Measurements from ENCODE around the gene SERPINA3. TPM values are rescaled to one million over a fixed set of nuclear protein-coding genes. Genes with fewer than 3 reads are reported as not detected.

SERPINA3 gene
- total RNA-seq, 1 experiment from 2014 or later, result not detected

DNA sequence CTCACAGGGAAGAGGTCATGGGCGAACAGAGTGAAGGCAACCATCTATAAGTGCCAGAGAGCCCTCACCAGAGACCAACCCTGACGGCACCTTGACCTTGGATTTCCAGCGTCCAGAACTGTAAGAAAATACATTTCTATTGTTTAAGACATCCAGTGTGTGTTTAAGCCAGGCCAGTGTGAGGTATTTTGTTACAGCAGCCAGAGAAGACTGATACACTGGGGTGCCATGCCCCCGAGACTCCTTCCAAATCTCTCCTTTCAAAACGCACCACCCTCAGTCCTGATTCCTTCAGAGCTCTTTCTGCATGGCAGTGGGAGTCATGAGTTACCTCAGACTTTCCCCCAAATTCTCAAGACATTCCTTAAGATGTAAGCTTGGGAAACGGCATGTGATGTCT lies 33.5 kb upstream of the SERPINA3 start:
- Histone ChIP-seq H3K4me3 (no peak overlapping the region), H3K4me1 (no peaks in the 10 kb centered on the region), H3K36me3 (no peaks in the 10 kb centered on the region), H3K9me3 (replicated peaks) (no peaks in the 10 kb centered on the region), H3K27me3 (no peaks in the 10 kb centered on the region), H3K27ac (no peak overlapping the region)
- no peak for DNase-seq

DNA sequence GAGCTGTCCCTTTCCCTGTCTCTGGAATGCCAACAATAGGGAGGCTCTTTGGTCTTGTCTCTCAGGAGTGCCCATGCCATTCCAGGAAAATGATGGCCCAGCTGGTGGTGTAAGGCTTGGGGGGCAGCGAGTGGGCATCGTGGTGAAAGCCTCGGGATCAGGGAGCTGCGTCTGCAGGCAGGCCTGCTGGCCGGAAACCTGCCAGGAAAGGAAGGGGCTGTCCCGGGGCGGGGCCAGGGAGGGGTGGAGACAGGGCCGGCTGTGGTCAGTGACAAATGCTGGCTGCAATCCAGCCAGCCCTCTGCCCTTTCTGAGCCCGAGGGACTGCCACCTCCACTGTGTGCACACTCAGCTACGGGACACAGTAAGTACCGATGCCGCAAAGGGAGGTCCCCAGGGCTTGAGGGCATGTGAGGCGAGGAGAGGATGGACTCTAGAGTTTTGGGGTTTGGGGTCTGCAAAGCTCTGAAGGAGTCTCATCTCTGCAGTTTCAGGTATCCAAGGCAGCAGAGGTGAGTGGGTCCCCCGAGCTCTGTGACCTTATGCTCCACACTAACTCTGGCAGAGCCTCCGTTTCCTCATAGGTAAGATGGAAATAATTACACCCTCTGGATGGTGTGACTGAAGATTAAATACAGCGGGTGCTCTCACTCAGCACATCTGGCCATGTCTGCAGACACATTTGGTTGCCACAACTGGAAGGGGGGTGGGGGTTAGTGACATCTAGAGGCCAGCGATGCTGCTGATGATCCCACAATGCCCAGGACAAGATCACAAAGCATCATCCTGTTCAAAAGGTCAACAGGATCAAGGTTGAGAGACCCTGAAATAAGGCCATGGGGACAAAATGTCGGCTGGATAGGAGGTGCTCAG lies 30.8 kb upstream of the SERPINA3 start, which contains the start of gene SERPINA5:
Gene SERPINA5 (plus strand): TSS at position 300 of the 873 bp plus-strand sequence. CDS start 5,937 bp downstream, outside the sequence.
- peak; percentile 44 to 46 for DNase-seq
- Histone ChIP-seq H3K27me3 (no peaks in the 10 kb centered on the region), H3K4me3 (no peak within 1 kb of the TSS), H3K27ac (no peak within 1 kb of the TSS), H3K9me3 (replicated peaks) (no peaks in the 10 kb centered on the region), H3K4me1 (no peaks in the 10 kb centered on the region), H3K36me3 (no peaks in the 10 kb centered on the region)

DNA sequence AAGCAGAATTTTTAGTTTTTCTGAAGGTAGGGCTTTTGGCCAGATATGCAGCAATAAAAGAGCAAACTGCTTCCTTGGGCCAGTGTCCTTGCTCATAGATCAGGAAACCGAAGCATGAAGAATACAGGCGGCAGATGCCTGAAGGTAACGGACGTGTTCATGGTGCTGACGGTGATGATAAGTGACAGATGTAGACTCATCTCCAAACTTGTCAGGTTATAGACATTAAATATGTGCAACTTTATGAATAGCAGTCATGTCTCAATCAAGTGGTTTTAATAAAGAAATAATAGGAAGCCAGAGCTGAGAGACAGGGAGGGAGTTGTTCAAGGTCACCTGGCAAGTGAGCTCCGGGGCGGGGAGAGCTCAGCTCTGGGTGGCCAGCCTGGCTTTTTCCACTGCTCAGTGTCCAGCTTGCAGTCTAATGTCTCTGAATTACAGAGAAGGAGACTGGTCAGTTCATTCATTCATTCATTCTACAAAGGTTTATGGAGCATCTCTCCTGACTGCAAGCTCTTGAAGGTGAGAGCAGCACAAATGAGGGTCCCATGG lies 29.9 kb upstream of the SERPINA3 start:
- H3K9me3 ChIP-seq (replicated peaks), result no peaks in the 10 kb centered on the region
- H3K4me3 ChIP-seq, result no peak overlapping the region
- no peak overlapping the region for H3K27ac ChIP-seq
- DNase-seq, result no peak
- no peaks in the 10 kb centered on the region for H3K27me3 ChIP-seq
- no peaks in the 10 kb centered on the region for H3K36me3 ChIP-seq
- no peaks in the 10 kb centered on the region for H3K4me1 ChIP-seq

DNA sequence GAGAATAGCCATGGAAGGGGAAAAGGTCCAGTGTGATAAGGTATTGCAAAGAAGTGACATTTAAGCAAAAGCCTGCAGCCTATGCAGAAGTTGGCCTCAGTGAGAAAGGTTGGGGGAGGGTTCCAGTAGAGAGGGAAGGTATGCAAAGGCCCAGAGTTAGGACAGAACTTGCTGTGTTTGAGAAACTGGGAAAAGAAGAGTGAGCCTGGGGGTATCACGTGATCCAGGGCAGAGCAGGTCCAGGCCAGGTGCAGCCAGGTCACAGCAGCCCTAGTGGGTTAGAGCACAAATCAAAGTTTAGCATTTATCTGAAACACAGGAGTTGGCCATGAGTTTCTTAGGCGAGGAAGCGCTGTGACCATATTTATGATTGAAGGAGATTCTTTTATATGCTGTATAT lies 29.3 kb upstream of the SERPINA3 start:
- no peak for DNase-seq
- H3K36me3 ChIP-seq, result no peaks in the 10 kb centered on the region
- no peaks in the 10 kb centered on the region for H3K27me3 ChIP-seq
- H3K4me1 ChIP-seq, result no peaks in the 10 kb centered on the region
- no peak overlapping the region for H3K4me3 ChIP-seq
- no peaks in the 10 kb centered on the region for H3K9me3 ChIP-seq (replicated peaks)
- H3K27ac ChIP-seq, result no peak overlapping the region

DNA sequence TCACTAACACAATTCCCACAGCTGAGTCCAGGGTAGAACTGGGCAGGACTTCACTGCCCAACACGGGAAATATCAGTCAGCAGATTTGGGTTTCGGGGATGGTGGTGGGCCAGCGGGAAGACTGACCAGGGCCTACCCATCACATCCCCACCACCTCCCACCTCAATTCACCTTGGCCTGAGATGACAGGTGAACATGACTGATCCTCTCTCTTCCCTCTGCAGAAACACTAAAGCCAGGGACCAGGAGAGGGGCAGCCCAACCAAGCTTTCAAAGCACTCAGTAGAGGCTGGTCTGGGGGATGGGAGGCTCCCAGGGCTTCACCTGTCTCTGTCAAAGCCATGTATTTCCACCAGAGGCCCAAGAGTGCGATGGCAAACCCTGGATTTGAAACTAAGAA lies 28.6 kb upstream of the SERPINA3 start:
- Histone ChIP-seq H3K36me3 (no peaks in the 10 kb centered on the region), H3K27me3 (no peaks in the 10 kb centered on the region), H3K9me3 (replicated peaks) (no peaks in the 10 kb centered on the region), H3K4me1 (no peaks in the 10 kb centered on the region), H3K27ac (no peak overlapping the region), H3K4me3 (no peak overlapping the region)
- DNase-seq, result no peak

DNA sequence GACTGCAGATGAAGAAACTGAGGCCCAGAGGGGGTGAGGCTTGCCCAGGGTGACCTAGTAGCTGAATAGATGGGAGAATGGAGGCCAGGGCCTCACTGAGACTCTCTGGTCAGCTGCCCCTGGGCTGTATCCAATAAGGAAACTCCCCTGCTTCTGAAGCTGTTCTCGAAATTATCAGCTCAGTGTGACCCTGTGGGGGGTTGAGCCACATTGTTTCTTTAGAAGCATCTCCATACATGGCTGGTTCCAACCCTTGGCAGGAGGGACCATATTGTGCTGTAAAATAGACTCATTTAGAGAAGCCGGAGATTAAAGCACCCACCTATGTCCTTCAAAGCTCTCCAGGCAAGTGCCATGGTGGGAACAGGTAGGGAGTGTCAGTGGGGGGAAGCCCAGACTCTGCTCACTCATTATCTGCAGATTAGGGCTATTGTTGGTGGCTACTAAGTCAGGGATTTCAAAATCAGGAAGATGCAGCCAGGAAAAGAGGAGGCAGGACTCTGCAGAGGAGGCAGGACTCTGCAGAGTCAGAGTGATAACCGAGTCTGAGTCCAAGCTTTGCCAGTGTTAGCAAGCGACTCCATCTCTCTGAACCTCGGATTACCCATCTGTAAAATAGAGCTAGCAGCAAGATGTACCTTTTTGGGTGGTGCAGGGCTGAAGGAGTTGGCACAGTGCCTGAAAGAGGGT lies 27.5 kb upstream of the SERPINA3 start:
- no peak for DNase-seq
- no peak overlapping the region for H3K27ac ChIP-seq

DNA sequence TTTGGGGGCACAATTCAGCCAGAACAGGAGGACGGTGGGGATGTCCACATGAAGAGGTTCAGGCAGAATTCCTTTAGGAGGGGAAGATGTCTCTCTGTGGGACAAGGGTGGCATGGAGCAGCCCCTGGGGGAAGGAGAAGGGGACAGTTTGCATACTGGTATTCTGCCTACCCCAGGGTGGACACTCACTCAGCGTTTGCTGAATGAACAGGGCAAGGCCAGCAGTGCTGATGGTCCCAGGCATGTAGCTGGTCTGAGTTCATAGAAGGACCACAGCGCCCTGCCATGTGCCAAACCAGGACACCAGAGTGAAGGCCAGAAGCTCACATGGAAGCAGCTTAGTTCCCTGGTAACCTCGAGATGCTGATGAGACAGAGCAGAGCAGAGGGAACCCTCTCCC lies 25.6 kb upstream of the SERPINA3 start:
- H3K36me3 ChIP-seq, result no peaks in the 10 kb centered on the region
- no peaks in the 10 kb centered on the region for H3K4me1 ChIP-seq
- no peak overlapping the region for H3K27ac ChIP-seq
- no peaks in the 10 kb centered on the region for H3K9me3 ChIP-seq (replicated peaks)
- no peak overlapping the region for H3K4me3 ChIP-seq
- DNase-seq, result no peak
- no peaks in the 10 kb centered on the region for H3K27me3 ChIP-seq

More for the DNA sequence above, 27.5 kb upstream of the SERPINA3 start:
- Histone ChIP-seq H3K9me3 (replicated peaks) (no peaks in the 10 kb centered on the region), H3K27me3 (no peaks in the 10 kb centered on the region), H3K4me3 (no peak overlapping the region), H3K36me3 (no peaks in the 10 kb centered on the region), H3K4me1 (no peaks in the 10 kb centered on the region)

DNA sequence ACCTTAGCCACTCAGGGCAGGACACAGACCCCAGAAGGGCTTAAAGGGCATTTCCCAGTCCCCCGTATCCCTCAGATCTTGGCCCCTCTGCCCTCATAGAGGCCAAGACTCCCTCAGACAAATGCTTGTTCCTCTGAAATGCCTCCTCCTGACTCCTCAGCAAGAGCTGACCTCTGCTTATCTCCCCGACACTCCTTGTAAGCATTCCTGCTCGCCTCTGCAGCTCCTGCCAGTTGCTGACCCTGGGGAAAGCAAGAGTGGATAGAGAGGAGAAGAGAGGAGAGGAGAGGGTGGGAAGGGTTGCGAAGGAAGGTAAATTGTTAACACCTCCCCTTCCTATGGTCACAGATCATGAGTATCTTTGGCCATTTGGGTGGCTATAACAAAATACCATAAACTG lies 23.9 kb upstream of the SERPINA3 start:
- no peaks in the 10 kb centered on the region for H3K4me1 ChIP-seq
- DNase-seq, result no peak
- no peak overlapping the region for H3K27ac ChIP-seq
- no peaks in the 10 kb centered on the region for H3K9me3 ChIP-seq (replicated peaks)
- no peaks in the 10 kb centered on the region for H3K27me3 ChIP-seq
- no peaks in the 10 kb centered on the region for H3K36me3 ChIP-seq
- H3K4me3 ChIP-seq, result no peak overlapping the region

DNA sequence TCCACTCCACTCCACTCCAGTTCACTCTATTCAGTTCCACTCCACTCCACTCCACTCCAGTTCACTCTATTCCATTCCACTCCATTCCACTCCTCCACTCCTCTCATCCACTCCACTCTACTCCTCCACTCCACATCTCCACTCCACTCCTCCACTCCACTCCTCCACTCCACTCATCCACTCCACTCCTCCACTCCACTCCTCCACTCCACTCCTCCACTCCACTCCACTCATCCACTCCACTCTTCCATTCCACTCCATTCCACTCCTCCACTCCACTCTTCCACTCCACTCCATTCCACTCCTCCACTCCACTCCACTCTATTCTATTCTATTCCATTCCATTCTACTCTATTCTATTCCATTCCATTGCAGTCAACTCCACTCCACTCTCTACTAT lies 21.1 kb upstream of the SERPINA3 start:
- Histone ChIP-seq H3K4me3 (no peak overlapping the region), H3K27ac (no peak overlapping the region), H3K9me3 (replicated peaks) (no peaks in the 10 kb centered on the region), H3K4me1 (no peaks in the 10 kb centered on the region), H3K36me3 (no peaks in the 10 kb centered on the region), H3K27me3 (no peaks in the 10 kb centered on the region)
- DNase-seq, result no peak

DNA sequence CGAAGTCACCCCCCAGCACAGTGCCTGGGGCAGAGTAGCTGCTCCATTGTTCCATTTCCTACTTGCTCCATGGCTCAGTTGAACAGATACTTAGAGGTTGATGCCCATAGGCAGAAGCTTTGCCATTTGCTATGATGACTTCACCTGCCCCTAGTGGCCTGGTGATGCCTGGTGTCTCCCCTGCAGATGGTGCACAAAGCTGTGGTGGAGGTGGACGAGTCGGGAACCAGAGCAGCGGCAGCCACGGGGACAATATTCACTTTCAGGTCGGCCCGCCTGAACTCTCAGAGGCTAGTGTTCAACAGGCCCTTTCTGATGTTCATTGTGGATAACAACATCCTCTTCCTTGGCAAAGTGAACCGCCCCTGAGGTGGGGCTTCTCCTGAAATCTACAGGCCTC lies 20.3 kb upstream of the SERPINA3 start:
- Histone ChIP-seq H3K9me3 (replicated peaks) (no peaks in the 10 kb centered on the region), H3K4me3 (no peak overlapping the region), H3K27ac (no peak overlapping the region), H3K4me1 (no peaks in the 10 kb centered on the region), H3K36me3 (no peaks in the 10 kb centered on the region), H3K27me3 (no peaks in the 10 kb centered on the region)
- DNase-seq, result no peak

DNA sequence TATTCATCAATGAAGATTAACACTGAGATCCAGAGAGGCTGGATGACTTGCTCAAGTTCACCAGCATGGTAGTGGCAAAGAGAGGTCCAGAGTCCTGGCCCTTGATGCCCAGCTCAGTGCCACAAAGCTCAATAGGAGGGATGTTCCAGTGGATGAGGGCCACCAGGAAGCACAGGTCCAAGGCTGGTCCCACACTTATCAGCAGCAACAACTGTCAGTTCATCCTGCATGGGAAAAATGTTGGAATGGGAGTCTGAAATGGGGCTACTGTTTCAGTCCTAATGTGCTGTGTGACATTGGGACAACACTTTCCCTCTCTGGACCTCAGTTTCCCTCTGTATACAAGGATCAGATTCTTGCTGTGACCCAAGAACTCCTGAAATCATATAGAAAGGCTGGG lies 19.7 kb upstream of the SERPINA3 start:
- Histone ChIP-seq H3K27me3 (no peaks in the 10 kb centered on the region), H3K36me3 (no peaks in the 10 kb centered on the region), H3K4me3 (no peak overlapping the region), H3K4me1 (no peaks in the 10 kb centered on the region), H3K9me3 (replicated peaks) (no peaks in the 10 kb centered on the region), H3K27ac (no peak overlapping the region)
- DNase-seq, result no peak

DNA sequence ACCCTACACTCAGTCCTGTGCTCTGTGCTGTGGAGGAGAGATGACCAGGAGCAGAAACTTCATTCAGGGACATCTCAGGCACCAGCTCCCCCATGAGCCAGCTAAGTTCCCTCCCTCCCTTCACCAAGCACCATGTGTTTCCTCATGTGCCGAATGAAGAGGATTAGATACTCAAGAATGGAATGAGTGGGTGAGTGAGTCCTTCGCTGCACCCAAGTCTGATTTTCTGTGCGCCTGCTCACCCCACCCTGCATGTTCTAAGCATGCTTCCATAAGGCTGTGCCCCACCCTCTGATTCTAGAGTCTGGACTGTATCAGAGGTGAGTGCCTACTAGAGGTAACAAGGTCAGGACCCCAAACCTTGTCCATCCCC lies 18.8 kb upstream of the SERPINA3 start:
- DNase-seq, result no peak
- no peak overlapping the region for H3K4me3 ChIP-seq
- H3K4me1 ChIP-seq, result no peaks in the 10 kb centered on the region

DNA sequence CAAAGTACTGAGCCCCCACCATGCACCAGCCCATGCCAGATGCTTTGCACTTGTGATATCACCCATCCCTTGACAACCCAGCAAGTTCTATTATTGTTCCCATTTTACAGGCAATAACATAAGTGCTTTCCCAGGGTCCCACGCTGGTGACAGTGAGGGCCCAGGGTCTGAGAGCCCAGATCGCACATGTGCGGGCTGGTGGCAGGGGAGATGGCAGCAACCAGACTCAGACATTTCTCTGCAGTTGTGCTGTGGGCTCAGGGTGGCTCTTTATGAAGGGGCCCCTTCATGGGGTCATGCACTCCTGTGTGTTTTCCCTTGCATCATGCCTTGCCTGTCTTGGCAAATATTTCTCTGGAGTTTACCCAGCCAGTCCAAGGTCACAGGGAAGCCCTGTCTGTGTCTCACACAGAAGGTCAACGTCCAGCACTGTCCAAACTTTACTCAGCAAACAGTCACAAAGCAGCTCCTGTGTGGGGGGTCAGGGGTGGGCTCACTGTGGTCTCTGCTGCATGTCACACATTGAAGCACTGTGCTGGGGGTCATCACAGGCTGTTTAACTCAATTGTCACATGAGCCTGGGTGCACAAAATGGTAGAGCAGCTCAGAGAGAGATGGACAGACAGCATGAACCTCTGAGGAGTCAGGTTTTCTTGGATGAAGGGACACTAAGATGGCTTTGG lies 18.3 kb upstream of the SERPINA3 start:
- no peak for DNase-seq
- no peaks in the 10 kb centered on the region for H3K36me3 ChIP-seq
- no peak overlapping the region for H3K27ac ChIP-seq
- H3K9me3 ChIP-seq (replicated peaks), result no peaks in the 10 kb centered on the region
- H3K4me3 ChIP-seq, result no peak overlapping the region
- no peaks in the 10 kb centered on the region for H3K27me3 ChIP-seq
- H3K4me1 ChIP-seq, result peaks cover 3% of the 10 kb centered on the region; the same call in 1 of the 2 replicates

More for the DNA sequence above, 18.8 kb upstream of the SERPINA3 start:
- Histone ChIP-seq H3K27me3 (no peaks in the 10 kb centered on the region), H3K27ac (no peak overlapping the region), H3K9me3 (replicated peaks) (no peaks in the 10 kb centered on the region), H3K36me3 (no peaks in the 10 kb centered on the region)

DNA sequence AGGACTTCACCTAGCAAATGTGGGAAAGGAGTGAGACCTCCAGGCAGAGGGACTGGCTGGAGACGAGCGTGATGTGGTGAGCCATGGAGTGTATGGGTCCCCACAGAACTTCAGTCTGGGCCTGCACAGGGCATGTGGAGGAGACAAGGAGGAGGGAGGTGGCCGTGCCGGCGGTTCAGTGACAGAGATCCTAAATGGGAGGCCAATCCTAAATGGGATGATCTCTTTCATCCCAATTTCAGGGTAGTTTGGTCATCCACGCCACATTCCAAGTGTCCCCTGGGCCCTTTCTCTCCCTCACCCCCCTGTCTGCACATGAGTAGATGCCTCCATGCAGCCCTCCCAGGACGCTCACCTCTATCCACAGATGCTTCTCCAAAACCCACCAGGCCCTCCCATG lies 17.8 kb upstream of the SERPINA3 start:
- H3K27me3 ChIP-seq, result no peaks in the 10 kb centered on the region
- H3K9me3 ChIP-seq (replicated peaks), result no peaks in the 10 kb centered on the region
- no peak overlapping the region for H3K4me3 ChIP-seq
- H3K4me1 ChIP-seq, result peaks cover 5% of the 10 kb centered on the region; the same call in 1 of the 2 replicates
- no peaks in the 10 kb centered on the region for H3K36me3 ChIP-seq
- H3K27ac ChIP-seq, result no peak overlapping the region
- DNase-seq, result no peak

DNA sequence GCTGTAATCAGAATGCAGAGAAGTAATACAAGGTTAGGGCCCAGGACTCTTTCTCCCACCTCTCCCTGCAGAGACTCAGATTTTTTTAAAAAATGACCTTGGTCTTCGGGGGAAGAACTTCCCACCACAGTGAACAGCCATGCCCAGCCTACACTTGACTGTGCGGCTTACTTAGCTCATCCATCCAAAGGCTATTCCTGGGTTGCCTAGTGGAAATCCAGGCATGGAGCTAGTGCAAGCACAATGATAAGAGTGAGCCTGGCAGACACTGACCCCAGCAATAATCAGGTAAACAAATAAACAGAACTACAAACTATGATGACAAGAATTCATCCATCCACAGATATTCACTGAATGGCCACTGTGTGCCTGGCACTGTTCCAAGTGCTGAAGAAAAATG lies 16.3 kb upstream of the SERPINA3 start:
- peaks cover 6% of the 10 kb centered on the region; the same call in 1 of the 2 replicates for H3K4me1 ChIP-seq
- H3K27me3 ChIP-seq, result no peaks in the 10 kb centered on the region
- no peak overlapping the region for H3K4me3 ChIP-seq
- no peaks in the 10 kb centered on the region for H3K36me3 ChIP-seq
- H3K9me3 ChIP-seq (replicated peaks), result no peaks in the 10 kb centered on the region
- no peak overlapping the region for H3K27ac ChIP-seq
- no peak for DNase-seq
